PC-9 (cell line): ENCODE measurements around the gene GFOD2. TPM values are rescaled to one million over a fixed set of nuclear protein-coding genes. Genes with fewer than 3 reads are reported as not detected.

Experiments used
- BruUV-seq: library from RNA; stranded (reverse); fragments of 400-500 nt; replicated peaks from 2 replicates; lab custom pipeline; 2021; lab: Mats Ljungman, UMichigan
- CTCF ChIA-PET: fragments of 300-600 bp; sonication (Branson Sonifier 250); formaldehyde crosslinking; loops from one replicate; lab custom pipeline; 2022; ENCODE audit warnings: antibody characterized with exemption; lab: Charles Lee
- POLR2A ChIA-PET: fragments of 300-600 bp; sonication (Branson Sonifier 250); formaldehyde crosslinking; loops from one replicate; lab custom pipeline; 2022; ENCODE audit warnings: antibody characterized with exemption; ENCODE audit not compliant: unreplicated experiment; lab: Charles Lee
- DNase-seq, 2 experiments: peaks; one replicate each; pipeline versions ENCODE4 v3.0.0 to v3.0.0-alpha.2; 2015 to 2022; ENCODE audit warnings: mixed read lengths in 1 of 2
- H2AFZ ChIP-seq: fragments of 200-600 bp; sonication (generic); 2 replicates; pipeline ENCODE4 v1.8.1; 2017; ENCODE audit warnings: antibody characterized with exemption
- H3F3A ChIP-seq: fragments of 200-600 bp; sonication (generic); 2 replicates; pipeline ENCODE4 v1.8.1; 2017; ENCODE audit warnings: antibody characterized with exemption, mild to moderate bottlenecking, low read depth; ENCODE audit not compliant: insufficient read depth
- H3K27ac ChIP-seq: fragments of 200-600 bp; sonication (generic); 2 replicates; pipeline ENCODE4 v1.6.1; 2016; ENCODE audit warnings: mixed run types
- H3K27me3 ChIP-seq: fragments of 200-600 bp; sonication (generic); 2 replicates; pipeline ENCODE4 v1.6.1; 2016; ENCODE audit warnings: low read depth, mixed run types; ENCODE audit not compliant: insufficient read depth
- H3K36me3 ChIP-seq: fragments of 200-600 bp; sonication (generic); 2 replicates; pipeline ENCODE4 v1.6.1; 2016; ENCODE audit warnings: low read depth, mixed run types
- H3K4me1 ChIP-seq: fragments of 200-600 bp; sonication (generic); replicated peaks from 2 replicates; pipeline ENCODE4 v1.6.1; 2016; ENCODE audit warnings: mixed run types; ENCODE audit not compliant: insufficient read depth
- H3K4me2 ChIP-seq: fragments of 200-600 bp; sonication (generic); 2 replicates; pipeline ENCODE4 v1.6.1; 2017; ENCODE audit warnings: mixed run types
- H3K4me3 ChIP-seq: fragments of 200-600 bp; sonication (generic); 2 replicates; pipeline ENCODE4 v1.6.1; 2016; ENCODE audit warnings: mixed run types
- H3K79me2 ChIP-seq: fragments of 200-600 bp; sonication (generic); 2 replicates; pipeline ENCODE4 v1.6.1; 2017; ENCODE audit warnings: low read depth, mixed run types
- H3K9me2 ChIP-seq: fragments of 200-600 bp; sonication (generic); 2 replicates; pipeline ENCODE4 v1.8.1; 2017; ENCODE audit warnings: mild to moderate bottlenecking; ENCODE audit not compliant: insufficient read depth
- H3K9me3 ChIP-seq: fragments of 200-600 bp; sonication (generic); 2 replicates; pipeline ENCODE4 v1.8.1; 2016; ENCODE audit warnings: low read depth; ENCODE audit not compliant: insufficient read depth
- H4K20me1 ChIP-seq: fragments of 200-600 bp; sonication (generic); 2 replicates; pipeline ENCODE4 v1.8.1; 2017; ENCODE audit not compliant: insufficient read depth
- CTCF ChIP-seq: fragments of 200-600 bp; sonication (generic); conservative IDR thresholded peaks from 2 replicates; pipeline ENCODE4 v1.6.1; 2017; ENCODE audit warnings: mixed run types, antibody characterized with exemption, mild to moderate bottlenecking, moderate library complexity
- EZH2 ChIP-seq: fragments of 200-600 bp; sonication (generic); IDR thresholded peaks from 2 replicates; pipeline ENCODE4 v1.8.0; 2017; ENCODE audit warnings: antibody characterized with exemption, low read depth
- intact Hi-C: fragments of 100-400 bp; cut with micrococcal nuclease; formaldehyde crosslinking; loops from one replicate; pipeline ENCODE4 v1.10.0; 2022; ENCODE audit not compliant: unreplicated experiment
- total RNA-seq: library from RNA; stranded (reverse); gene quantifications from 2 replicates; pipeline ENCODE4 v1.2.3, GENCODE V29; 2021

The GFOD2 gene
- total RNA-seq, 1 experiment from 2014 or later, result 17.6 TPM

- intact Hi-C loops, result no loop called here
- no TSS peak for BruUV-seq
- Histone ChIP-seq H3K9me3 (no peaks in the 10 kb centered on the region), H4K20me1 (no peaks in the 10 kb centered on the region), H3K4me3 (no peak overlapping the region), H3K36me3 (no peaks in the 10 kb centered on the region), H3K4me2 (no peak overlapping the region), H3F3A (peaks cover 6% of the 10 kb centered on the region; the same call in 1 of the 2 replicates), H3K4me1 (no peaks in the 10 kb centered on the region), H3K27ac (no peak overlapping the region), H3K79me2 (no peaks in the 10 kb centered on the region), H3K9me2 (no peaks in the 10 kb centered on the region), H2AFZ (no peak overlapping the region), H3K27me3 (peaks cover 21% of the 10 kb centered on the region)
- no peak for DNase-seq
- TF ChIP-seq EZH2 (no peak), CTCF (no peak)
- ChIA-PET CTCF (no interaction called here), POLR2A (no interaction called here)
Measured at GRCh38 chr16:67647111-67647651, 71.9 kb downstream of the GFOD2 start.

- no TSS peak for BruUV-seq
- no peaks in the 10 kb centered on the region for H3K9me2 ChIP-seq
- H3K4me1 ChIP-seq, result no peaks in the 10 kb centered on the region
- no peak overlapping the region for H3K27ac ChIP-seq
- TF ChIP-seq CTCF (no peak), EZH2 (no peak)
- H3K9me3 ChIP-seq, result no peaks in the 10 kb centered on the region
- H3K4me2 ChIP-seq, result no peak overlapping the region
- H3K27me3 ChIP-seq, result peaks cover 5% of the 10 kb centered on the region
- ChIA-PET POLR2A (no interaction called here), CTCF (interaction anchor here (0.6 to 0.9 kb wide), 4 partner anchors 12 to 125 kb away, joined by 5 to 11 read pairs (median 6); no protein-coding TSS in a partner anchor)
- H4K20me1 ChIP-seq, result no peaks in the 10 kb centered on the region
- no peak for DNase-seq
- H2AFZ ChIP-seq, result no peak overlapping the region
- intact Hi-C loops, result no loop called here
- no peaks in the 10 kb centered on the region for H3K36me3 ChIP-seq
- no peaks in the 10 kb centered on the region for H3K79me2 ChIP-seq
- H3K4me3 ChIP-seq, result no peak overlapping the region
- H3F3A ChIP-seq, result peaks cover 11% of the 10 kb centered on the region; the same call in 1 of the 2 replicates
Measured at GRCh38 chr16:67645397-67646121, 73.6 kb downstream of the GFOD2 start.

GRCh38 chr16:67644038-67644437, 75.1 kb downstream of the GFOD2 start:
- H2AFZ ChIP-seq, result no peak overlapping the region
- H3K27me3 ChIP-seq, result no peaks in the 10 kb centered on the region
- H3K79me2 ChIP-seq, result no peaks in the 10 kb centered on the region
- intact Hi-C loops, result no loop called here
- POLR2A ChIA-PET, result interaction anchor here (0.6 kb wide), 1 partner anchor 502 kb away, joined by 3 read pairs; no protein-coding TSS in a partner anchor
- no peaks in the 10 kb centered on the region for H3K36me3 ChIP-seq
- no peak overlapping the region for H3K27ac ChIP-seq
- no peaks in the 10 kb centered on the region for H4K20me1 ChIP-seq
- no TSS peak for BruUV-seq
- no peak for TF ChIP-seq EZH2
- no peak for TF ChIP-seq CTCF
- CTCF ChIA-PET, result no interaction called here
- H3K4me1 ChIP-seq, result no peaks in the 10 kb centered on the region
- no peak overlapping the region for H3K4me3 ChIP-seq
- no peaks in the 10 kb centered on the region for H3K9me2 ChIP-seq
- H3K9me3 ChIP-seq, result no peaks in the 10 kb centered on the region
- no peak overlapping the region for H3K4me2 ChIP-seq
- peaks cover 12% of the 10 kb centered on the region; the same call in 1 of the 2 replicates for H3F3A ChIP-seq
- DNase-seq, result no peak
